Measurements from ENCODE around the gene NUAK2. TPM values are rescaled to one million over a fixed set of nuclear protein-coding genes. Genes with fewer than 3 reads are reported as not detected.
A peak's percentile ranks its signal among the peaks of the same experiment; 100 is the strongest.
"Not testable (repeated sequence)": the region's sequence is repeated elsewhere in the genome, so short reads cannot be mapped to it uniquely, and the experiment has no call there.

Gene NUAK2
- total RNA-seq, result 10 to 100 TPM; 27.7 to 29.2 TPM
- long read RNA-seq, transcript NUAK2-201 (7 exons, 3,441 nt), result major isoform, 38 of 56 reads
- long read RNA-seq, partial matches to known transcripts, result 1 of 56 reads
- long read RNA-seq, other reads (novel, unspliced or antisense), result 17 of 56 reads

DNA sequence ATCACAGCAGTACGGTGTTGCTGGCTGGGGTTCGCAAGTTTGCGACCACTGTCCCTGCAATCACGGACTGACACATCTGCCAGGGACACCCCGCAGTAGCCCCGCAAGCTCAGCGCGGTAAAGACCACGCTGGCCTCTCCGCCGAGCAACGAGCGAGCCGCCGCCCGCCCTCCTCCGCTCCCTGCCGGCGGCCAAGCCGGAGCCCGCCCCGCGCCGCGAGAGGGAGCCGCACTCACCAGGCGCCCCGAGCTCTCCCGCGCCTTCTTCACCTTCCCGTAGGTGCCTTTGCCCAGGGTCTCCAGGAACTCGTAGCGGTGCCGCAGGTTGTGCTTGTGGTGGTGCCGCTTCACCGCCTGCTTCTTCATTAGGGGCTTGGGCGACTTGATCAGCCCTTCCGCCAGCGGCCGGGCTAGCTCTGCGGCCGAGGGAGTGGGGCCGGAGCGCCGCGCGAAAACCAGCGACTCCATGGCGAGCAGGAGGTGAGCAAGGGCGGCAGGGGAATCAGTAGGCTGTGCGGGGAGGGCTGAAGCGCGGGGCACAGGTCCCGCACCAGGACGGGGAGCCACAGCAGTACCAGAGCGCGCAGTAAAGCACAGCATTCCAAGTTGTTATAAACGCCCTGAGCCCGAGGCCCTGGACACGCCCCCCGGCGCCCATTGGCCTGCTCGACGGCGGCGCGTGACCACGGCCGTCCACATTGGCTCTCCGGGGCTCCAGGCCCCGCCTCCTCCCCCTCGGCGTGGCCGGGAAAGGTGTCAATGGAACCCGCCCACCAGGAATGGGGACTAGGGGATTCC lies at the start of gene NUAK2:
Gene NUAK2, minus strand, starts transcription at position 584 of the 797 bp plus-strand sequence. Its CDS starts 117 bp downstream, at position 467.
- intact Hi-C loops (cut with DNase I, micrococcal nuclease), result no loop called here
- DNase-seq (peak; percentile 95 to 98), ATAC-seq (peak; percentile 65)

DNA sequence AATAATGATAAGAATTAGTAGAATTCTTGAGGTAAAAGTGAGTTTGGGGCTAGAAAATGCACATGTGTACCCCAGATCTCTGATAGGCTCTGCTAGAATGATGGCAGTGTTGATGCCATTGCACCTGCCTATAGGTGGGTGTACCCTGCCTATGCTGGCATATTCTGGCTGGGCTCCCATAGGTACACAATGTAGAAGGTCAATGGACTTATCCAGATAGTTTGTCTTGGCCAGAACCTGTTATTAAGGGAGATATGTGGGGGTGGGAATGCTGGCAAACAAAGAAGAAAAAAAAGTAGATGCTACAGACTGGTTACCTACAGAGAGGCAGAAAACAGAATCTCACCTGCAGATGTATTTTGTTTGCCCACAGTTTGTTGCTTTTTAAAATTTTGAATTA lies 49.2 kb upstream of the NUAK2 start:
- intact Hi-C loops (cut with DNase I, micrococcal nuclease), result no loop called here
- ATAC-seq (peak; percentile 68), DNase-seq (no peak)

- DNase-seq (no peak), ATAC-seq (no peak)
- intact Hi-C loops (cut with DNase I, micrococcal nuclease), result no loop called here
Observed at GRCh38 chr1:205369701-205370123, 48.2 kb upstream of the NUAK2 start.

GRCh38 chr1:205368478-205368877 lies 46.9 kb upstream of the NUAK2 start:
- ATAC-seq (no peak), DNase-seq (no peak)
- intact Hi-C loops (cut with DNase I, micrococcal nuclease), result no loop called here

- DNase-seq (peak; percentile 55 to 58), ATAC-seq (peak; percentile 80)
Observed at GRCh38 chr1:205365945-205366463, 44.5 kb upstream of the NUAK2 start.

DNA sequence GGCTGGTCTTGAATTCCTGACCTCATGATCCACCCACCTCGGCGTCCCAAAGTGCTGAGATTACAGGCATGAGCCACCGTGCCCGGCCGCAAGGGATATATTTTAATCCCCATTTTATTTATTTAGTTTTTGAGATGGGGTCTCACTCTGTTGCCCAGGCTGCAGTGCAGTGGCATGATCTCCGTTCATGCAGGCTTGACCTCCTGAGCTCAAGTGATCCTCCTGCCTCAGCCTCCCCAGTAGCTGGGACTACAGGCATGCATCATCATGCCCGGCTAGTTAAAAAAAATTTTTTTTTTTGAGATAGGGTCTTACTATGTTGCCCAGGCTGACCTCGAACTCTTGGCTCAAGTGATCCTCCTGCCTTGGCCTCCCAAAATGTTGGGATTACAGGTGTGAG lies 43.5 kb upstream of the NUAK2 start:
- intact Hi-C loops (cut with DNase I, micrococcal nuclease); DNase-seq; ATAC-seq: not testable (repeated sequence)

More at GRCh38 chr1:205365945-205366463, 44.5 kb upstream of the NUAK2 start:
- intact Hi-C loops (cut with DNase I, micrococcal nuclease), result no loop called here

GRCh38 chr1:205360891-205361290 lies 39.3 kb upstream of the NUAK2 start:
- ATAC-seq, result no peak
- intact Hi-C loops (cut with DNase I, micrococcal nuclease), result no loop called here
- DNase-seq, result no peak

GRCh38 chr1:205359771-205360565 lies 38.4 kb upstream of the NUAK2 start:
- DNase-seq (no peak), ATAC-seq (no peak)
- intact Hi-C loops (cut with DNase I, micrococcal nuclease), result loop anchor here in 1 of 2 donors (10.0 kb wide), 1 partner anchor 125 kb away; no protein-coding TSS in a partner anchor

DNA sequence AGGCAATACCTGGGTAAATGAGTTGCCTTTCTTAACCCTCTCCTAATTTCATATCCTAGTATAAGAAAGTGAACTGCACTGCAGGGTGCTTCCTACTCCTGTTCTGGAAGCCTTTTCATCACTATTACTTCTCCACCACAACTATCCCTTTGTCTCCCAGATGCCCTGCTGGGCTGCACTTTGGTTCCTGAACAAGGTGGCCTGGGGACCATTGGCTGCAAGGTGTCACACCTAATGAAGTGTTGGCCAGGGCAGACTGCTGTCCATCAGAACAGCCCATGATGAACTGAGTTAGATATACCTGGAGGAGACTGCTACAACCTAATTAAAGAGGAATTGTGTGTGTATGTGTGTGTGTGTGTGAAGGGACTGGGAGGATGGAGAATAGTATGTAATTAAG lies 37.0 kb upstream of the NUAK2 start:
- intact Hi-C loops (cut with DNase I, micrococcal nuclease), result loop anchor here in 1 of 2 donors (10.0 kb wide), 1 partner anchor 126 kb away; no protein-coding TSS in a partner anchor

DNA sequence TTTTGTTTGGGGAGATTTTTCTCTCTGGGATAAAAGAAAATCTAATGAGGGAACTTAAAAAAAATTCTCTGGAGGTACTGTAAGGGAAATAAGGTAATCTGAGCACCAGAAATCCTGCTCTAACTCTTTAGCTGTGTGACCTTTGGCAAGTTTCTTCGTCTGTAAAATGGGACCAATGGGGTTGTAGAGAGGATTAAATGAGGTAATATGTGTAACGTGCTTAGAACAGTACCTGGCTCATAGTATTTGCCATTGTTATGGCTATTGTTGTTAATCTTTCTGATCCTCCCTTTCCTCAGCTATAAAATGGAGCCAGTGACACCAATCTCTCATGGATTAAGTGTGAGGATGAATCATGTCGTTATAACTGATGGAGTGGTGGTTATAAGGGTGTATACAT lies 36.0 kb upstream of the NUAK2 start:
- DNase-seq (no peak), ATAC-seq (no peak)
- intact Hi-C loops (cut with DNase I, micrococcal nuclease), result loop anchor here in 1 of 2 donors (10.0 kb wide), 1 partner anchor 127 kb away; no protein-coding TSS in a partner anchor

More for the DNA sequence above, 37.0 kb upstream of the NUAK2 start:
- DNase-seq, result no peak
- ATAC-seq, result no peak

- intact Hi-C loops (cut with DNase I, micrococcal nuclease), result loop anchor here in 1 of 2 donors (10.0 kb wide), 1 partner anchor 128 kb away; no protein-coding TSS in a partner anchor
- no peak for ATAC-seq
- DNase-seq, result no peak
Observed at GRCh38 chr1:205356440-205357139, 35.0 kb upstream of the NUAK2 start, which contains the start of gene KLHDC8A. Gene KLHDC8A (minus strand): TSS chr1:205356922. CDS start chr1:205343604, 13,318 bp downstream.

GRCh38 chr1:205355075-205355453 lies 33.5 kb upstream of the NUAK2 start:
- DNase-seq (peak; percentile 84 to 92), ATAC-seq (peak; percentile 93)
- intact Hi-C loops (cut with DNase I, micrococcal nuclease), result loop anchor here in 1 of 2 donors (10.0 kb wide), 1 partner anchor 130 kb away; no protein-coding TSS in a partner anchor

- ATAC-seq (peak; percentile 35), DNase-seq (peak in 1 of 2 donors; percentile 67)
- intact Hi-C loops (cut with DNase I, micrococcal nuclease), result loop anchor here (5.0 to 10.0 kb wide), 2 partner anchors 130 to 133 kb away; no protein-coding TSS in a partner anchor
Observed at GRCh38 chr1:205354259-205355074, 32.9 kb upstream of the NUAK2 start.

- DNase-seq (no peak), ATAC-seq (no peak)
- intact Hi-C loops (cut with DNase I, micrococcal nuclease), result loop anchor here (5.0 to 10.0 kb wide), 2 partner anchors 131 to 134 kb away; no protein-coding TSS in a partner anchor
Observed at GRCh38 chr1:205353612-205354011, 32.1 kb upstream of the NUAK2 start.

DNA sequence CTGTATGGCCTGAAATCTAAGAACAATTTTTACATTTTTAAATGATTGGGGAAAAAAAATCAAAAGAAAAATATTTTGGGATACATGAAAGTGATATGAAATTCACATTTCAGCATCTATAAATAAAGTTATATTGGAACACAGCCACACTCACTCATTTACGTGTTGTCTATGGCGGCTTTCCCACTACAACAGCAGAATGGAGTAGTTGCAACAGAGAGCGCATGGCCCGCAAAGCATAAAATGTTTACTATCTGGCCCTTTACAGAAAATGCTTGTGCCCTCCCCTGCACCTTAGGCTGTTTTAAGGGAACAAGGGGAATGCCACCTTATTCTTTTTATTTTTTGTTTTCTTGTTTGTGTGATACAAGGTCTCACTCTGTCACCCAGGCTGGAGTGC lies 31.6 kb upstream of the NUAK2 start:
- intact Hi-C loops (cut with DNase I, micrococcal nuclease), result loop anchor here (5.0 to 10.0 kb wide), 2 partner anchors 132 to 134 kb away; no protein-coding TSS in a partner anchor
- DNase-seq (no peak), ATAC-seq (no peak)

GRCh38 chr1:205351984-205352713 lies 30.6 kb upstream of the NUAK2 start:
- intact Hi-C loops (cut with DNase I, micrococcal nuclease), result loop anchor here (5.0 to 10.0 kb wide), 2 partner anchors 133 to 135 kb away; no protein-coding TSS in a partner anchor
- peak; percentile 68 to 80 for DNase-seq
- ATAC-seq, result peak; percentile 66
